ENCODE results near the gene ADAM22. TPM values are rescaled to one million over a fixed set of nuclear protein-coding genes. Genes with fewer than 3 reads are reported as not detected.

ADAM22 gene
- total RNA-seq, 1 donor from 2014 or later: 16.7 TPM

DNA sequence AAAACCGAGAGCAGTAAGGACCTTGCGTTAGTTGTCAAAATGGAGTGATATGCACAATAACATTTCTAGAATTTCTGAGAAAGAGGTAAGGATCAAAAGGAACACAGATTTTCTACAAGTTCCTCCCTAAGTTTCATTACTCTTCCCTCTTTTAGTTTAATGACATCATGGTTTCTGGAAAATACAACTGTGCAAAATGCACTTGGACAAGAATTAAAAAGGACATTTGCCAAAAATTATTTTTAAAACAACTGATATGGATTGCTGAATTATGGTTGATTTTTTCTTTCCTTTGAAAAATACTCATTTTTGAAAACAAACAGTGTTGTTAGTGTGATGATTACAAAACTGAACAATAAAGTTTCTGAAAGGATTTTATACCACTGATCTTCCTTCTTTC is 233.7 kb downstream of the ADAM22 start:
- no peak for DNase-seq

DNA sequence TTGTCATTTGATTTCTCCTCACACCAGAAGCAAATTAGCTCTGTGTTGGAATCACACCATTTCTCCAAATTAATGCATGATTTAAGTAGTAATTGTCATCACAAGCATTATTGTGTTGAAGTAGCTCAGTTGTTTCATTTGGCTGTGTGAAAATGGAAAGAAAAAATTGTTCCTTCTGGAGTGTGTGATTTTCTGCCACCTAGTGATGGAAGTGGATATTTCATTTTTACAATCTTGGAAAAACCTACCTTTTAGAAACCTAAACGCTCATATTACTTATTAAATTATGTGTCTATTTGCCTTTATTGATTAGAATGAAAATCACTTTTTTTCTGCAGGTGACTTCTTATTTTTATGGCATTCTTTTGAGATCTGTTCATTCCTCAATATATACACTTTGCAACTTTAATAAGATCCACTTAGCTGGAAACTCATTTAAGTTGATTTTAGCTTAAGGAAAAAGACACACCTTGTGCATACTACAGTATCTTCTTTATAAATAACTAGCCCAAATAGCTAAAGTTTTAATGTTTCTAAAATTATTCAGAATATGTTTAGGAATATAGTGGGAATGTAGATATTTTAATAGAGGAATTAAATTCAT is 235.8 kb downstream of the ADAM22 start:
- DNase-seq: peak; percentile 53

DNA sequence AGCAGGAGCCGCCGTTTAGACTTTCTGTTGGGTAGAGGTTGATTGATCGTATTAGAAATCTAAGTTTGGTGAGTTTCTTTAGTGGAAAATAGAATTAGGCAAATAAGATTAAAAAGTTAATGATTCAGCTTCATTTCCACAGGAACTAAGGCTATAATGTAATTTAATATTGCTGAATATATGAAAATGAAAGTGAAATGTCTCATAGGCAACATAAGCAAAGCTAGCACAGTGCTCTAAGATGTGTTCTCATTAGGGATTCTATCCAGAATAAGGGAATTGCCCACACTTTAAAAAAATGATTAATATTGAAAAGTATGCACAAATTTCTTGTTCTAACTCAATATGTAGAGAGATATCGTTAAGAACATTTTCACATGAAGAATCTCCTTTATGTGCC is 238.8 kb downstream of the ADAM22 start:
- no peak for DNase-seq

DNA sequence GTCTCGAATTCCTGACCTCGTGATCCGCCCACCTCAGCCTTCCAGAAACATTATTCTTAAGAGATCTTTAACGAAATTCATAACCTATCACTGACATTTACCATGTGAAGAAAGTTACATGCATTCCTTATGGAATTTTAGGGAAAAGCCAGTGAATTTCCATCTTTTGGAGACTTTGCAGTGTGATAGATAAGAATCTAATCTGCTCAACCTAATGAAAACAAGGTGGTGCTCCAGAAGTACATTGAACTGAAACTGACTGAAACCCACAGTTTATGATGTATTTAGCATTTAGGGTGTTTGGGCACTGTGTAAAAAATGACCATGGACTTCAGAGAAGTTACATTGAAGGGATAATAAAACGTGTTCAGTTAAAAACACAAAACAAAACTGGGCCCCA is 242.1 kb downstream of the ADAM22 start:
- DNase-seq: no peak

DNA sequence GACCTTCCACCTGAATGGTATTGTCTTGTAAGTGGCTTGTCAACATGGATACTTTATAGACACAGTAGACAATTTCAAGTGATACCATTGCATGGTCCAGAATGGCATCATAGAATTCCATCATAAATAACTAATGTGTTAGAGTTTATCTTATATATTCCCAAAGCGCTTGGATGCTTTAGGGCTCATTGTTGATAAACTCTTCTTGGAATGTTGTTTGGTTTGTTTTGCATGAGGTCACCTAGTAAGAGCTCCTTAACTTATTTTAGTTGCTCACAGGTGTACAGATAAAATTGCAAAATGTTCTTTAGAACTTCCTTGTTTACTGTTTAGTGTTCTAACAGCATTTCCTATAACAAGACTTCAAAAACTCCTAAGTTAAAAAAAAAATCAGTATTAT is 249.0 kb downstream of the ADAM22 start:
- no peak for DNase-seq

DNA sequence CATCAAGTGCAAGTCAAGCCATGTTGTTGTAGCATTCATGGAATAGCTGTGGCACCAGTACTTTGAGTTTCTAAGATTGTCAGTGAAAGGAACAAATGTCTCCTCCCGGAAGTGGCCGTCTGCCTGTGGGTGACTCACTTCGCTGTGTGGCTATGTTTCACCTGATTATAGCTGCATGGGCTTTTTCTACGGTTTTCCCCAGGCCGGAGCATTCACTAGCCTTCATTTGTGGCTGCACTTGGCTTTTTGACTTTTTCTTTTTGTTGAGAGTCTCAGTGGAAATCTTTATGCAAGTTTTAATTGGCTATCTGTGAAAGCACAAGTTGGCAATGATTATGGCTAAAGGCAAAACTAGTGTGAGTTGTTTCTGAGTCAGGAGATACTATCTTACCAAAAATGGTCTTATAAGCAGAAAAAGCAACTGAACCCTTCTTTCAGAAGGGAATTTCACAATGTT is 250.8 kb downstream of the ADAM22 start:
- no peak for DNase-seq

DNA sequence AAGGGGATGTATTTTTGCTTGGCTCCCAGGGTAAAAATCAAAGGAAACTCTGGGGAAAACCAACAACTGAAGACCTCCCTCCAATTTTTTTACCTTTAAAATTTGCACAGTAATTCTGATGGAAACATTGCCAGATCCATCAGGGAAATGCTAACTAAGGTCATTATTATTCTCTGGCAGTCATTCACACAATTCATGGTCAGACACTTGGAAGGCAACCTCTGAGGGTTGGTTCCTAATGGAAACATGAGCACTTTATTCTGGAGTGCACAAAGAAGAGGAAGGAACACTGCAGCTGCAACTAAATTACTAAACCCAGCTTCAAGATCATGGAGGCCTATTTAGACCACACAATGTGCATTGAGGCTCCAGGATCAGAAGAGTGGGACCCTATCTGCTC is 251.6 kb downstream of the ADAM22 start:
- DNase-seq: no peak

DNA sequence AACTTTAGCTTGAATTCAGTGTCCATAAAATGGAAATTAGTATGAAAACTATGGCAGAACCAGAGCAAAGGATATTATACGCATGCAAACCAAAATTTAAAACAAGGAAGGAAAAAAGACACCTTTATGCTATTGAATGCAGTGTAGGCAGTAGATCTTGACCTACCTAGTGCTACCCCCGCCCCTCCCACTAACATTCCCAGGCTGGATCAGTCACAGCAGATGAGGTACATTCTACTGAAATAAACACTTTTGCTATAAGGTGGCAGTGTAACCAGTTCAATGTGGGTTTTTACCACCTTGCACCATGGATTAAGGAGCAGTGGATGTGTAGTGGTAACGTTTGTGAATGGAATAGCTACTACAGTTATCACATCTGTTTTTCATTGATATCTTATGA is 257.9 kb downstream of the ADAM22 start:
- DNase-seq: no peak

DNA sequence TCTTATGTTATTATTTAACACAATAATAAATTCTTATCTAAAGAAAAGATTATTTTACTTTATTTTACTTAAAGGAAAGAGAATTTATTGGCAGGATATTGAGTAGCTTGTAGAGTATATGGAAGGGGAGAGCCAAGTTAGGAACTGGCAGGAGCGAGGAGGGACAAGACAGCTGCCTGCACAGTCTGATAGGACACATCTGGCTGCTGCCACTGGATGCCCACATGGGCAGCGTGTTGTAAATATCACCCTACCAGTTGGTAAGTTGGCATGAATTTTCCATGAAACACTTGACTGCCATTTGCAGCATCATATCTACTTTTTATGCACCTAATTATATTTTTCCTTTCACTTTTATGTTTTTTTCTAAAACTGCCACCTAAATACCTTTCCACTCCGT is 266.2 kb downstream of the ADAM22 start:
- peak; percentile 78 for DNase-seq

DNA sequence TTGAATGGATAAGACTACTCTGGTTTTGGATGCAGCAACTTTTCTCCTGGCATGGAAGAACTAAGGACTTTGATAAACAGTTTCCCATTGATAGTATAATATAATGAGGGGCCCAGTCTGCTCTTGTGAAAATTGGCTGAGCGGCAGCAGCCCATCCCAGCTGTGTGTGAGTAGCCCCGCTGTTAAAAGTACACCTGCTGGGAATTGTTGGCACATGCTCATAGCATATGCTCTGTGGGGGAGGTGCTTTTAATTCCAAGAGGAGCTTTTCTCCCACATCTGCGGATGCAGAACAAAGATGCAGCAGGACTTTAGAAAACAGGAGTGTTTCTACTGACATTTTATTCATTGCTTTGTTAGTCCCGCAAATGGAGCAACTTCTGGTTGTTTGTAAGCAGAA is 266.7 kb downstream of the ADAM22 start:
- DNase-seq: peak; percentile 77

DNA sequence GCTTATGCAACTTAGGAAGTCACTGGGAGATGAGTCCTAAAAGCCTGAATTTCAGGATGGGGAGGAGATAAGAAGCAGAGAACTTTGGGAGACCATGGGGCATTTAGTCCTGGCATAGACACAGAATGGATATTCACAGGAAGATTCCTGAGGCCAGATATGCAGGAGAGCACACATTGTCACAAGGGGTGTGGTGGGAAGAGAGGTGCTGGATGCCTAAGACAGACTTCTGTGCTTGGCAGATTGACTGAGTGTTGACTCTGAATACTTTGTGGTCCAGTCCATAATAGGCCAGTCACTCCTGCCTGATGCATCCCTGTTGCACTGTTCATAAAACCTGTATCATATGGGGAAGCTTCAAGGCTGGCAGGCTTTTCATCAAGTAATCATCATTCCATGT is 267.3 kb downstream of the ADAM22 start:
- DNase-seq: no peak

DNA sequence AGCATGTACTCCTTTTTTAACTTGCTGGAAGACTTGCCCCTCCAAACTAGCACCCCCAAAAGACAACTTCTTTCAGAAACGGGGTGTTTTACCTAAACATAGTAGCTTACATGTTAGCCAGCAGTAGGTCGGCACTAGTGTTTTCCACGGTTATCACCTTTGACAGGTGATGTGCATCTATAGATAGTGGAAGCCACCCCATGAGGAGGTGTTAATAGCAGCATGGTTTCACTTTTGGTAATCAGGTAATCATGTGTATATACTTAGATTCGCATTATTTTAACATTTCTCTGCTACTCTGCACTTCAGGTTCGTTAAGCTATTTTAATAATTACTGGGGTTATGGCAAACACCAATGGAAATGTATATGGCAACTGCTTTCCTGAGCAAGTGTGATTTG is 268.2 kb downstream of the ADAM22 start:
- DNase-seq: no peak

DNA sequence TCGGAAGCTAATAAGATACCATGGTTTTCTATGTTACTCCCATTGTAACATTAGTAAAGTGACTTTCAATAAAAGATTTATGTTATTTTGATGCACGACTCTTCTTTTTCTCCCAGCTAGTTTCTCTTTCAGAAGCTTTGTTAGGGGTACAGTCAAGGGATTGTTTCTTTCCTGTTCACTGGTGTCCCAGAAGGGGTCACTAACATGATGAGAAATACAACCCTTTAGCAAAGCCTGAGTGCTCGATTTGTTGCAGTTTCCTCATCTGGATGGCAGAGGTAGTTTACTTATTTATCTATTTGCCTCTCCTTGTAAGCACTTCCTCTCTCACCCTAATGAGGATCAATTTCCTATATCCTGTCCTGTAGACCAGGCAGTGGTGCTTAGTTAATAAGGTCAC is 268.7 kb downstream of the ADAM22 start:
- DNase-seq: no peak

DNA sequence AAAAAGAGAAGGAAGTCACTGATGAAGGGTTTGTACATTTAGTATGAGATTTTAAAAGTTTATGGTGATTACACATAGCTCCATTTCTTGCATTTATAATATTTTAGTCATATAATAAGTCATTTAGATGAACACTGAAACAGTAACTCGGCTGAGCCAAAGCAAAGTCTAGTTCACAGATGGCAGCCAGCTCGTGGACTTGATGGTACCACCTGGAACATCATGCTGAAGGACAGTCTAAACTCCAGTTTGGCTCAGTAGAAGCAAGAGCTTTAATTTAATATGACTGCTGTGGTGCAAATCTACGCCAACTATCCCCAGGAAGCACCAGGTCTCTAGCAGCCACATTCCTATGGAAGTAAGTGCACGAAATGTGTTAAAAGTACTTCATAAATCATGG is 269.4 kb downstream of the ADAM22 start:
- DNase-seq: no peak

DNA sequence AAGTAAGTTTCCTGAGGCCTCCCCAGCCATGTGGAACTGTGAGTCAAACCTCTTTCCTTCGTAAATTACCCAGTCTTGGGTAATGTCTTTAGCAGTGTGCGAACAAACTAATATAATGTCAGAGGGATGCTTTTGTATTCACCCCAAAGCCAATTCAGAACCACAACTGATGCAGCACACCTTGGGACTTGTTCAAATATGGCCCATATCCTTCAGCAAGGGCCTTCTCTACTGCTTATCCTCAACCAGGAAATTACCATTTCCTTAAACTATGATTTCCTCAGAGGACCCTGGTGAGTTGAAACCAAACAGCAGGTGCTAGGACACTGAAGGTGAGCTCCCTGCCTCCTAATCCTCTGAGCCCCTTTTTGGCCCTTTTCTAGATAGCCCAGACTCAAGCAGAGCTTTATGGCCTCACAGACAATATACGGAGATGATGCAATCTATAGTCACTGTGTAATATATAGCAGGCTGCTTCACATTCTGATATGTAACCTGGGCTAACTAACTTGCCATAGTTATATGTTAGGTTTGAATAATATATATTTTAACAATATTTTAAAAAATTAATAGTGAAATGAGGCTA is 270.6 kb downstream of the ADAM22 start:
- DNase-seq: no peak

DNA sequence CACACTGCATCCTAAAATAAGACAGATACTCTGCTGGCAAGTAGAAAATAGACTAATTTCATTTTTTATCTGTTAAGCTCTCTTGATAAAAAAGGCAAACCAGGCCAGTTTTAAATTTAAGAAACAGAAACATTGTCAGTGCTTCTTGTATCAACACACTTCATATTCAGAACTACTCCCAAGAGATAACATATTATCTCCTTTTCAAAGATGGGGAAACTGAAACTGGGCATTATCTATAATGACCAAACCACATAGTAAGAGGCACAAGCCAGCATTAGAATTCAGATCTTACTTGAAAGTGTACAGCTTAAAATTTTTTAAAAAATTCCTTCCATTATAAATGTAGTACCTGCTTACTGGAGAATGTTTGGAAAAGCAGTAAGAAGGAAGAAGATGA is 271.1 kb downstream of the ADAM22 start:
- DNase-seq: no peak

DNA sequence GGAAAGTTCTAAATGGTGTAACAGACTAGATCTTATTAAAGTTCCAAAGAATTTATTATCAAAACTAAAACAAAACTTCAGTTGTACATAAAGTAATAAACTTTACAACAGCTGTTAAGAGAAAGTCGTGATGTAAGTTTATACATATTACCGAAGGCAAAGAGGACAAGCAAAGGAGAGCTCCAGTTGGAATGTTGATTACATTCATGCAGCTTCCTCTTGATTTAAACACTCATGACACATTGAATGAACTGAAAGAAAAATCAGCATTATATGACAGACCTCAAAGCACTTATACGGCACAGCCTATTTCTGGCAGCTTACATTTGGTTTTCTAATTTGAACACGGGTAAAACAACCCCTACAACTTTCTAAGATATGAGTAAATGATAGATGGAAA is 272.2 kb downstream of the ADAM22 start:
- no peak for DNase-seq

DNA sequence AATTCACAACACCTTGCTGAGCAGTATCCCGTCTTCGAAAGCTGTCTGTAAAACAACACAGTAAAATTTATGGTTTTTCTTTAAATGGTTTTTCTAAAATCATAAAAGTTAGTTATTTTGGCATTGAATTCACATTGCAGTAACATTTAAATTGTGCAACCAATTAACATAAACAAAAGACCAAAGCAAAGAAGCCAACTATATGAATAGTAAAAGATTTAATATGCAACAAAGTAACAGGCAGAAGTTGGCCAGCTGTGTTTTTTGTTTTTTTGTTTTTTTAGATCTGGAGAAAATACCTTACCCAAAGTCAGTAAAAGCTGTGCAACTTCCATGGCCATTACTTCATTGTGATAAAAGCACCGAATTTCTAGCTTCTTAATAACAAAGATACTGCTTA is 274.5 kb downstream of the ADAM22 start:
- DNase-seq: no peak

DNA sequence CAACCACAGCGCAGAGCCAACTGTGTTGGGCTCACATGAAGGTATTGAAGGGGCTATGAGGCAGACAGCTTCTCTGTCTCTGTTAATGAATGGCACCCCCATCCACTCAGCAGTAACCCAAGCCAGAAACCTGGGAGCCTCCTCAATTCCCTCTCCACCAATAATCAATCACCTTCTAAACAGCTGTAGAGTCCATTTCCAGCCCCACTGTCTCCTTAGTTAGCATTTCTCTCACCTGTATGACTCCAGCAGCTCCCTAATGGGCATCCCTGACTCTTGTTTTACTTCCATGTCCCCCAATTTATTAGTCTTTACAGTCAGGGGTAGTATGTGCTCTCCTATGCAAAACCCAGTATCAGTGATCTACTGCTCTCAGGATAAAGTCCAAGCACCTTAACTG is 278.9 kb downstream of the ADAM22 start:
- no peak for DNase-seq

DNA sequence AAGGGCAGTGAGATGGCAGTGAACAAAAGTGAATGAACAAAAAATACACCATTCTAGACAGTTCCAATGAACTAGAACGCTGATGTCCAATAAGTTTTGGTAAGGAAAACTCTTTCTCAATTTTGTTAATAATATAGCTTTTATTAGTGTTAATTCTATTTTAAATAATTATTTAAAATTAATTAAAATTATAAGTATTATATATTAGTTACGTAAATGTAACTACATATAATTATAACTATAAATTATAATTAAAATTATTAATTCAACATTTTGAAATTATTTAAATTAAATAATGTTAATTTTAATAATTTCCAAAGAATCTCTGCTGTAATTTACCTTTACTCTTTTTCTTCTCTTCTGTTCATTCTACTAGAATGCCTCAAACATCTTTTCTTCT is 280.4 kb downstream of the ADAM22 start:
- DNase-seq: no peak

DNA sequence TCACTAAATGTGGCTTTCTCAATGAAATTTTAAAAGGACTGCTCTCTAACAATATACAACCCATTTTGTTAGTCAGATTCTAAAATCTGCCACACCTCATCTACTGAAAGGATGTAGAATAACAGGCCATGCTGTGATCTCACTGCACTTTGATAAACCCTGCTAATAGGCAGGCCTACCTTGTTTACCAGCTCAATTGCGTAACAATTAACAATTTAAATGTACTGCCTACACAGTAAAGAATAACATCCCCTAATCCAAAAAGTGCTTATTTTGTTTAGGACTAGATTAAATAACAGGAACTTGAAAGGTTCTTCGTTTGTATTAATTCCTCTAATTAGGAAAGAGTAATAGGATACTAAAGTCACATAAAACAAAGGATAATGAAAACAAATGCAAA is 281.2 kb downstream of the ADAM22 start:
- DNase-seq: no peak

DNA sequence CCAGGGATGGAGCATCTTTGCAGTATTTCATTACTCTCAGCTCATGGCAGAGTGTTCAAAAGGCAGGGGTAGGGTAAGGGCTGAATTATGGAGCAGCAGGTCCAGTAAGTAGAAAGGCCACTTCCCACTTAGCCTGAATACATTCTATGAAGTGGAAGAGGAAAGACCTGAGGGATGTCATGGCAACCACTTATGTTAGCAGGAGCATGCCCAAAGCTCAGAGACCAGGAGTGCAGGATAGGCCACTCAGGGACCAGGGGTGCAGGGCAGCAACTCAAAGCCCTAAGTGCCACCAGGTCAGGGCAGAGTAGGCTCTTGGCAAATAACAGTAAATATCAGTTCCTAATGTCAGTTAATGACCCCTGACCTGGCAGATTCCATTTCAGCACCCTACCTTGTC is 282.2 kb downstream of the ADAM22 start:
- no peak for DNase-seq

DNA sequence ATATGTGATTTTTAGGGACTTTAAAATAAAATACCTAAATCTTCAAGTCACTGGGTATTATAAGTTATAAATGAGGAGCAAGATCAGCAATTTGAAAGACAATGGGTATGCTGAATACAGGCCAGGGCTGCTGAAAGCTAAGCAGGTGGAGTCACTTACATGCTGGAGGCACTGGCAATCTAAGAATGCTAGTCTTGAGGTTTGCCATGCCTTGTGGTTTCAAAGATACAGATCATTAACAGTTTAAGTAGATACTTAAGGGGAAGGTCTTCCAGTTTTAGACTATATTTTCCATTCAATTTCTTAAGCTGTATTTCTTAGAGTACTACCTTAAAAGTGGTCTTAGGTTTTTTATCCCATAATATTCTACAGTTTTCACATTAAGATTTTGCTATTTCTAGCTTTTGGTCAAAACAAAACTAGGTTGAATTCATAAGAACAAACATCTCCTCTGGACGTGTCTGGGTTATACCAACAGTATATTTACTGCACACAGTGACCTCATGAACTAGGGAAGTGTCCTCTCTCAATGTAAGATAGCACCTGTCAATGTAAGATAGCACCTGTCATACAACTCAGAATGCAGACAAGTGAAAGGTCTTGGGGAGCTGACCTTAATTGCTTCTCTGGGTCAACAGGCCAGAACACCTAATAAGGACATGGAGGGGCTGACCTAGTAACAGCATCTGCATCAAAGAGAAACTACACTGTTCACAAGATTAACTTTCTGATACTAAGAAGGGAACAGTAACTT is 283.8 kb downstream of the ADAM22 start:
- DNase-seq: no peak

DNA sequence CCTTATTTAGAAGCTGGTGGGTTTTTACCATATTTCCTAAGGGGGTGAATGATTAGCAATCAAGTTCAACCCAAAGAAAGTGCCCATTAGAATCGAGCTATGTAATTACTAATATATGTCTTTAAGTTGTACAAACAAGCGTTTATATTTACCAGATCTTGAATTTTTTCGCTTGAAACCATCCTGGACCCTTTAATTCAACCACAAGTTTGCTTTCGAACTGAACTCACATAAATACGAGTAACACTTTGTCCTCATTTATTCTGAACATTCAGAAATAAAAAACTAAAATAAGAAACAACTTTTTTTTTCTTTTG is 284.3 kb downstream of the ADAM22 start:
- peak; percentile 6 for DNase-seq

Data from tongue (tissue), 2 donors.